H9 (cell line): Measurements from ENCODE around the gene KCNIP1. TPM values are rescaled to one million over a fixed set of nuclear protein-coding genes. Genes with fewer than 3 reads are reported as not detected.
A peak's percentile ranks its signal among the peaks of the same experiment; 100 is the strongest.

Experiments used
- DNase-seq: peaks from one replicate; pipeline ENCODE4 v3.0.0-alpha.2; 2017
- H2AFZ ChIP-seq: one replicate; pipeline ENCODE4 v1.6.1; 2013; ENCODE audit warnings: mild to moderate bottlenecking, low read length, control low read depth, moderate library complexity
- H2AK5ac ChIP-seq: 2 replicates; pipeline ENCODE4 v1.6.1; 2013; ENCODE audit warnings: low read length, control low read depth, mixed read lengths; ENCODE audit not compliant: insufficient read length
- H2BK120ac ChIP-seq: one replicate; pipeline ENCODE4 v1.6.1; 2013; ENCODE audit warnings: low read depth, mild to moderate bottlenecking, low read length, control low read depth, inconsistent platforms; ENCODE audit not compliant: poor library complexity, severe bottlenecking
- H2BK12ac ChIP-seq: 2 replicates; pipeline ENCODE4 v1.6.1; 2013; ENCODE audit warnings: low read length, control low read depth, mixed read lengths, low read depth; ENCODE audit not compliant: insufficient read length
- H2BK15ac ChIP-seq: 2 replicates; pipeline ENCODE4 v1.6.1; 2013; ENCODE audit warnings: low read depth, low read length, control low read depth
- H2BK20ac ChIP-seq: one replicate; pipeline ENCODE4 v1.6.1; 2013; ENCODE audit warnings: low read depth, mild to moderate bottlenecking, low read length, control low read depth, inconsistent platforms; ENCODE audit not compliant: poor library complexity, severe bottlenecking
- H2BK5ac ChIP-seq: 2 replicates; pipeline ENCODE4 v1.6.1; 2013; ENCODE audit warnings: low read length, control low read depth, mixed read lengths; ENCODE audit not compliant: insufficient read length
- H3K14ac ChIP-seq: 2 replicates; pipeline ENCODE4 v1.6.1; 2013; ENCODE audit warnings: low read length, control low read depth; ENCODE audit not compliant: insufficient read depth
- H3K18ac ChIP-seq: 2 replicates; pipeline ENCODE4 v1.6.1; 2013; ENCODE audit warnings: low read depth, mild to moderate bottlenecking, mixed read lengths, low read length, control low read depth; ENCODE audit not compliant: insufficient read length
- H3K23ac ChIP-seq: 2 replicates; pipeline ENCODE4 v1.6.1; 2013; ENCODE audit warnings: low read length, control low read depth, mixed read lengths, low read depth; ENCODE audit not compliant: insufficient read length
- H3K23me2 ChIP-seq: 2 replicates; pipeline ENCODE4 v1.6.1; 2013; ENCODE audit warnings: low read depth, mild to moderate bottlenecking, mixed read lengths, low read length, control low read depth; ENCODE audit not compliant: insufficient read length, poor library complexity, severe bottlenecking
- H3K27ac ChIP-seq: 2 replicates; pipeline ENCODE4 v1.5.1; 2013; ENCODE audit warnings: low read length, control low read depth, mixed read lengths, low read depth; ENCODE audit not compliant: insufficient read length
- H3K27me3 ChIP-seq: 2 replicates; pipeline ENCODE4 v1.6.1; 2013; ENCODE audit warnings: low read length, control low read depth, inconsistent platforms; ENCODE audit not compliant: insufficient read depth
- H3K4ac ChIP-seq: 2 replicates; pipeline ENCODE4 v1.6.1; 2013; ENCODE audit warnings: low read depth, mild to moderate bottlenecking, control low read depth, inconsistent platforms, low read length, moderate library complexity
- H3K4me1 ChIP-seq: 2 replicates; pipeline ENCODE4 v1.6.1; 2013; ENCODE audit warnings: low read length, control low read depth, inconsistent platforms; ENCODE audit not compliant: insufficient read depth
- H3K4me2 ChIP-seq: 2 replicates; pipeline ENCODE4 v1.6.1; 2013; ENCODE audit warnings: low read length, control low read depth, mixed read lengths; ENCODE audit not compliant: insufficient read length, insufficient read depth
- H3K56ac ChIP-seq: 2 replicates; pipeline ENCODE4 v1.6.1; 2013; ENCODE audit warnings: low read depth, mild to moderate bottlenecking, mixed read lengths, low read length, control low read depth; ENCODE audit not compliant: insufficient read length
- H3K79me1 ChIP-seq: 2 replicates; pipeline ENCODE4 v1.6.1; 2013; ENCODE audit warnings: low read depth, mild to moderate bottlenecking, moderate library complexity, low read length, control low read depth, inconsistent platforms; ENCODE audit not compliant: insufficient read depth, poor library complexity, severe bottlenecking
- H3K79me2 ChIP-seq: 2 replicates; pipeline ENCODE4 v1.6.1; 2013; ENCODE audit warnings: low read length, control low read depth, inconsistent platforms; ENCODE audit not compliant: insufficient read depth
- H3K9ac ChIP-seq: 2 replicates; pipeline ENCODE4 v1.6.1; 2013; ENCODE audit warnings: low read length, control low read depth, mixed read lengths; ENCODE audit not compliant: insufficient read length; ENCODE audit errors: extremely low read depth
- H3K9me3 ChIP-seq: one replicate; pipeline ENCODE4 v1.6.1; 2013; ENCODE audit warnings: low read depth, low read length, inconsistent platforms; ENCODE audit not compliant: control insufficient read depth
- H3T11ph ChIP-seq: one replicate; pipeline ENCODE4 v1.6.1; 2013; ENCODE audit warnings: mild to moderate bottlenecking, low read length, control low read depth, inconsistent platforms
- H4K20me1 ChIP-seq: one replicate; pipeline ENCODE4 v1.6.1; 2013; ENCODE audit not compliant: control insufficient read depth, insufficient read length, insufficient read depth
- H4K5ac ChIP-seq: 2 replicates; pipeline ENCODE4 v1.6.1; 2013; ENCODE audit warnings: low read depth, mild to moderate bottlenecking, mixed read lengths, low read length, control low read depth; ENCODE audit not compliant: insufficient read length
- H4K8ac ChIP-seq: replicated peaks from 2 replicates; pipeline ENCODE4 v1.6.1; 2013; ENCODE audit warnings: low read length, control low read depth, mixed read lengths, low read depth; ENCODE audit not compliant: insufficient read length
- H4K91ac ChIP-seq: 2 replicates; pipeline ENCODE4 v1.6.1; 2013; ENCODE audit warnings: low read depth, mild to moderate bottlenecking, moderate library complexity, mixed read lengths, low read length, control low read depth; ENCODE audit not compliant: insufficient read length
- H3K27ac Mint-ChIP-seq, 3 experiments: 2 replicates in 2 of 3; 3 replicates in 1 of 3; pipeline ENCODE4 v1.8.0; 2020 to 2021; ENCODE audit warnings: mixed read lengths in 3 of 3, mild to moderate bottlenecking in 1 of 3, moderate library complexity in 1 of 3
- H3K27me3 Mint-ChIP-seq: 2 replicates; pipeline ENCODE4 v1.8.0; 2021; ENCODE audit warnings: low read depth, mild to moderate bottlenecking, moderate library complexity, mixed read lengths
- H3K36me3 Mint-ChIP-seq, 3 experiments: 2 replicates in 2 of 3; 3 replicates in 1 of 3; pipeline ENCODE4 v1.8.0; 2020 to 2021; ENCODE audit warnings: low read depth in 3 of 3, mixed read lengths in 3 of 3; ENCODE audit not compliant: insufficient read depth in 1 of 3
- H3K4me1 Mint-ChIP-seq, 2 experiments: 2 replicates each; pipeline ENCODE4 v1.8.0; 2020; ENCODE audit warnings: mixed read lengths in 2 of 2
- H3K4me3 Mint-ChIP-seq, 2 experiments: 2 replicates in 1 of 2; 3 replicates in 1 of 2; pipeline ENCODE4 v1.8.0; 2020 to 2021; ENCODE audit warnings: mild to moderate bottlenecking in 2 of 2, mixed read lengths in 2 of 2, moderate library complexity in 1 of 2
- H3K9me3 Mint-ChIP-seq, 2 experiments: 2 replicates in 1 of 2; 3 replicates in 1 of 2; pipeline ENCODE4 v1.8.0; 2020; ENCODE audit warnings: mild to moderate bottlenecking in 2 of 2, mixed read lengths in 2 of 2, moderate library complexity in 1 of 2
- CTCF ChIP-seq: fragments of 200-600 bp; sonication (generic); conservative IDR thresholded peaks from 3 replicates; pipeline ENCODE4 v1.8.0; 2021; ENCODE audit warnings: antibody characterized with exemption, mild to moderate bottlenecking
- WGBS: extraction: QIAGEN DNeasy Blood & Tissue Kit; methylation state at CpG from one replicate; pipeline ENCODE4 v1.1.7; 2013; ENCODE audit warnings: missing lambda C conversion rate, low lambda C conversion rate, mixed read lengths; ENCODE audit not compliant: insufficient read length; ENCODE audit errors: extremely low coverage; 5-methylcytosine and 5-hydroxymethylcytosine counted together
- total RNA-seq: library from RNA; stranded (reverse); gene quantifications from 2 replicates; pipeline ENCODE4 v1.2.1, GENCODE V29; 2021

KCNIP1 gene
- total RNA-seq, 1 experiment from 2014 or later, result 0.63 TPM

- no peak for DNase-seq
- H2BK5ac ChIP-seq, result no peak overlapping the region
- no peak overlapping the region for H2BK15ac ChIP-seq
- H2BK12ac ChIP-seq, result no peak overlapping the region
- no peak overlapping the region for H3K23ac ChIP-seq
- H4K91ac ChIP-seq, result no peak overlapping the region
- no peak overlapping the region for H2AFZ ChIP-seq
- no CpG with 5 or more reads among the region's 4 CpGs for WGBS
- H3K79me1 ChIP-seq, result no peaks in the 10 kb centered on the region
- H3K4ac ChIP-seq, result no peak overlapping the region
- H3T11ph ChIP-seq, result no peak overlapping the region
- H3K79me2 ChIP-seq, result no peaks in the 10 kb centered on the region
- H3K9ac ChIP-seq, result no peak overlapping the region
- Mint-ChIP-seq H3K4me3 (no peak overlapping the region), H3K27ac (peak overlapping the region in 1 of 3 experiments; percentile 0; a peak in 1 of 7 replicates), H3K4me1 (peaks cover 5 to 16% of the 10 kb centered on the region in 2 experiments), H3K36me3 (no peaks in the 10 kb centered on the region; a peak in 2 of 7 replicates), H3K9me3 (peaks cover 0 to under 1% of the 10 kb centered on the region in 2 experiments; a peak in 3 of 5 replicates), H3K27me3 (no peaks in the 10 kb centered on the region; the same call in none of the 2 replicates)
- H3K27me3 ChIP-seq, result no peaks in the 10 kb centered on the region
- no peak overlapping the region for H3K14ac ChIP-seq
- H2AK5ac ChIP-seq, result no peak overlapping the region
- no peak overlapping the region for H4K8ac ChIP-seq
- no peaks in the 10 kb centered on the region for H4K20me1 ChIP-seq
- no peaks in the 10 kb centered on the region for H3K23me2 ChIP-seq
- no peak overlapping the region for H3K4me2 ChIP-seq
- H3K27ac ChIP-seq, result no peak overlapping the region
- H3K9me3 ChIP-seq, result no peaks in the 10 kb centered on the region
- no peaks in the 10 kb centered on the region for H3K4me1 ChIP-seq
- H3K56ac ChIP-seq, result no peak overlapping the region
- H3K18ac ChIP-seq, result no peak overlapping the region
- H4K5ac ChIP-seq, result no peak overlapping the region
- H2BK20ac ChIP-seq, result no peak overlapping the region
- no peak overlapping the region for H2BK120ac ChIP-seq
- TF ChIP-seq CTCF, result no peak
These were observed 80.2 kb downstream of the KCNIP1 start for GRCh38 chr5:170584003-170584402.
